H7 (cell line): ENCODE data around the gene MRPL19. TPM values are rescaled to one million over a fixed set of nuclear protein-coding genes. Genes with fewer than 3 reads are reported as not detected.
"Not testable (repeated sequence)": the region's sequence is repeated elsewhere in the genome, so short reads cannot be mapped to it uniquely, and the experiment has no call there.

Experiments used
- DNase-seq: peaks from one replicate; pipeline ENCODE4 v3.0.0; 2012
- H3K27me3 ChIP-seq: 2 replicates; pipeline ENCODE4 v1.6.0; 2011; ENCODE audit warnings: mild to moderate bottlenecking, low read length; ENCODE audit not compliant: control insufficient read depth, insufficient read depth
- H3K36me3 ChIP-seq: replicated peaks from 2 replicates; pipeline ENCODE4 v1.5.1; 2011; ENCODE audit warnings: low read length; ENCODE audit not compliant: control insufficient read depth, insufficient read depth
- H3K4me3 ChIP-seq: 2 replicates; pipeline ENCODE4 v1.5.1; 2011; ENCODE audit warnings: low read depth, mild to moderate bottlenecking, control low read depth, low read length, moderate library complexity; ENCODE audit not compliant: insufficient read depth
- total RNA-seq: library from RNA; depleted of rRNA; stranded (reverse); fragments of >200 nt; shearing (Covaris generic); gene quantifications from 2 replicates; pipeline ENCODE4 v1.2.3, GENCODE V29; 2014; rRNA removed

MRPL19 gene
- total RNA-seq, 1 experiment from 2014 or later: 70.3 TPM

- not testable (repeated sequence) for DNase-seq, H3K27me3 ChIP-seq, H3K4me3 ChIP-seq, H3K36me3 ChIP-seq
Observed at GRCh38 chr2:75711590-75711989, 65.0 kb downstream of the MRPL19 start.

GRCh38 chr2:75716406-75716805 lies 69.8 kb downstream of the MRPL19 start:
- DNase-seq: no peak
- no peak overlapping the region for H3K4me3 ChIP-seq
- H3K27me3 ChIP-seq: no peaks in the 10 kb centered on the region
- no peaks in the 10 kb centered on the region for H3K36me3 ChIP-seq

- Histone ChIP-seq H3K4me3 (no peak overlapping the region), H3K36me3 (no peaks in the 10 kb centered on the region), H3K27me3 (no peaks in the 10 kb centered on the region)
- DNase-seq: no peak
Observed at GRCh38 chr2:75719616-75720015, 73.0 kb downstream of the MRPL19 start.

- H3K4me3 ChIP-seq: no peak overlapping the region
- no peaks in the 10 kb centered on the region for H3K36me3 ChIP-seq
- H3K27me3 ChIP-seq: no peaks in the 10 kb centered on the region
- no peak for DNase-seq
Observed at GRCh38 chr2:75720525-75720924, 73.9 kb downstream of the MRPL19 start.

GRCh38 chr2:75722687-75723086 lies 76.1 kb downstream of the MRPL19 start:
- Histone ChIP-seq H3K4me3 (no peak overlapping the region), H3K36me3 (no peaks in the 10 kb centered on the region), H3K27me3 (no peaks in the 10 kb centered on the region)
- DNase-seq: no peak

- no peak for DNase-seq
Observed at GRCh38 chr2:75728614-75729419, 82.2 kb downstream of the MRPL19 start.

GRCh38 chr2:75729861-75730260 lies 83.3 kb downstream of the MRPL19 start:
- no peak for DNase-seq
- Histone ChIP-seq H3K36me3 (no peaks in the 10 kb centered on the region), H3K27me3 (no peaks in the 10 kb centered on the region), H3K4me3 (no peak overlapping the region)

More at GRCh38 chr2:75728614-75729419, 82.2 kb downstream of the MRPL19 start:
- Histone ChIP-seq H3K27me3 (no peaks in the 10 kb centered on the region), H3K36me3 (no peaks in the 10 kb centered on the region), H3K4me3 (no peak overlapping the region)

GRCh38 chr2:75736276-75736675 lies 89.7 kb downstream of the MRPL19 start:
- no peak overlapping the region for H3K4me3 ChIP-seq
- DNase-seq: no peak
- no peaks in the 10 kb centered on the region for H3K27me3 ChIP-seq
- no peaks in the 10 kb centered on the region for H3K36me3 ChIP-seq

- H3K36me3 ChIP-seq: no peaks in the 10 kb centered on the region
- H3K27me3 ChIP-seq: no peaks in the 10 kb centered on the region
- no peak for DNase-seq
- H3K4me3 ChIP-seq: no peak overlapping the region
Observed at GRCh38 chr2:75737961-75738360, 91.4 kb downstream of the MRPL19 start.

Other genes starting within 250 kb of the MRPL19 start
- gene EVA1A, start 85.8 kb upstream of the MRPL19 start, total RNA-seq: 3.4 and 7.4 TPM in 2 replicates
- 20.0 and 20.5 TPM in 2 replicates for gene GCFC2, start 64.1 kb downstream of the MRPL19 start, total RNA-seq